Stimulated activated CD4-positive, alpha-beta T cell treated with anti-CD3 and anti-CD28 coated beads, Interleukin-15, amount 100 ng/mL, for 24 hours (primary cell): ENCODE data around the gene PLEKHM1.

Experiments
- DNase-seq: peaks from one replicate; pipeline ENCODE4 v3.0.0-alpha.2; 2020

PLEKHM1 gene

DNA sequence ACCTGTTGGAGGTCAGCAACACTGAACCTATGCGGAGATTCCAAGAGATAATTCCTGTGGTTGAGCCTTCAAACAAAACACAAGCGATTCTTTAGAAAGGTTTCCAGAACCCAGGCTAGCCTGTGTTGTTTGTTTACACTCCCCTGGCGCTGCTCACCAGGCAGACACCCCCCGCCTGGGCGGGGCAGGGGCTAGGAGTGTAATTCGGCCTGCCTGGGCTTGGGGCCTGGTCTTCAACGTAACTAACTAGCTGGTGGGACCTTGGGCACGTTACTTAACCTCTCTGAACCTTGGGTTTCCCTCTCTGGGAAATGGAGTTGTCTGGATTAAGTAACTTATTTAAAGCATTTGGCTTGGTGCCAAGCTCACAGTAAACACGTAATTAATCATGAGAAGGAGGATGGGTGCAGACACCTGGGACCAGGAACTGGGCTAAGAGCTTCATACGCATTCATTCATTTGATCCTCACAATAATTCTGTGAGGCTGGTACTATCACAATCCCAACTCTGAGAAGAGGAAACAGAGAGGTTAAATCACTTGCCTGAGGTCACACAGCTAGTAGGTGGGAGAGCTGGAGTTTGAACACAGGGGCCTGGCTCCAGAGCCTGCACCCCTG lies 50.3 kb downstream of the PLEKHM1 start:
- DNase-seq, result no peak

DNA sequence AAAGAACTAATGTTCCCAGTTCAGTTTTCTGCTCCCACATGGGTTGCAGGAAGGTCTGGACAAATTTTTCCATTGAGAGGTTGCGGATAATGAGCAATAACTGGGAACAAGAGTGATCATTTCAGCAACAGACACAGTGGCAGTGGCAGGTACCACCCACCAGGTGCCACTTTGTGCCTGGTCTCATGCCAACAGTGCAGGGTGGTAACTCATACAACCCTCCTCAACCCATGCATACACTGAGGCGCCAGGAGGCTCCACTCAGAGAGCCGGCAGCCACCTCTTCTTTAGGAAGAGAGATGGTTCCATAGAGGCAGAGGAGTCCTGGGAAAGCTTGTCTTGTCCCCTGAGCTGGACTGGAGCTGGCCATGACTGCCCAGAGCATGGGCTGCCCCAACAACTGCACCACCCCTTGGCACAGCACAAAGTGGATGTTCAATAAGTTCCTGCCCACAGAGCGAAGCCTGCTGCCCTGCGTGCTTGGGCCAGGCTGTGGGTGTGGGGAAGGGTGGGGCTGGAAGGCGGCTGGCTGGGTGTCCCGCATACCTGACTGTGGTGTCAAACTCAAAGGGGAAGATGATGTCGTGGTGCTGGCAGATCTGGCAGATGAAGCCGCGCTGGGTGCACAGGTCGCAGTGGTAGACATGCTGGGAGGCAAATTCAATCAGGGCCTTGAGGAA lies 51.5 kb downstream of the PLEKHM1 start:
- no peak for DNase-seq

DNA sequence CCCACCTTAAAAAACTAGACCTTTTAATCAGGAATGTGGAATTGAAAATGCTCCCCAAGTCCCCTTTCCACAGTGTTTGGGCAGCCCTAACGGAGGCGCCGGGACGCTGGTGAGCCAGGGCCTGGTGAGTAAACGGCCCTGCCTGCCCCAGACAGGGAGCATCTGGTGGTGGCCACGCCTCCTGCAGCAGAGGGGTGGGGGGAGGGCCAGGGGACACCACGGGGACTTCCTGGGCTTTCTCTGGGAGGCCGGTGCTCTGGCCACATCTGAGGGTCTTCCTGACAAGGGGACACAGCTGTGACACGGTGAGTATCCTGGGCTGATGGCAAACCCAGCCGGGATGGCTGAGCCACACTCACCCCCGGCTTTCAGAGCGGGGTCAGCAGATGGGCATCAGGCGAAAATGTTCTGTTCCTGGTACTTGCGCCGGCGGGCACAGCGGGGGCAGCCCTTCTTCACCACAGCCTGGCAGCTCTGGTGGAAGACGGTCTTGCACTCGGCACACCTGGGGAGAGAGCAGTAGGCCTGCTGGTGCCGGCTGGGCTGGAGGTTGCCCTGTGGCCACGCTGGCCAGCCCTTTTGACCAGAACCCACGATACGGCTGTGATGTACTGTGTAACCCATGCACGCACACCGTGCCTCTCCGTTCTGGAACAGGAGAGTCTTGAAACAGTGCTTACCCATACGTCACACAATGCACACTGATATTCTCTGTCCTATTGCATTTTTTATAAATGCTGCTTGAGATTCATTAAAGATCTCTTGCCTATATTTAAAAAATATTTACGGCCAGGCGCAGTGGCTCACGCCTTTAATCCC lies 52.8 kb downstream of the PLEKHM1 start:
- no peak for DNase-seq

DNA sequence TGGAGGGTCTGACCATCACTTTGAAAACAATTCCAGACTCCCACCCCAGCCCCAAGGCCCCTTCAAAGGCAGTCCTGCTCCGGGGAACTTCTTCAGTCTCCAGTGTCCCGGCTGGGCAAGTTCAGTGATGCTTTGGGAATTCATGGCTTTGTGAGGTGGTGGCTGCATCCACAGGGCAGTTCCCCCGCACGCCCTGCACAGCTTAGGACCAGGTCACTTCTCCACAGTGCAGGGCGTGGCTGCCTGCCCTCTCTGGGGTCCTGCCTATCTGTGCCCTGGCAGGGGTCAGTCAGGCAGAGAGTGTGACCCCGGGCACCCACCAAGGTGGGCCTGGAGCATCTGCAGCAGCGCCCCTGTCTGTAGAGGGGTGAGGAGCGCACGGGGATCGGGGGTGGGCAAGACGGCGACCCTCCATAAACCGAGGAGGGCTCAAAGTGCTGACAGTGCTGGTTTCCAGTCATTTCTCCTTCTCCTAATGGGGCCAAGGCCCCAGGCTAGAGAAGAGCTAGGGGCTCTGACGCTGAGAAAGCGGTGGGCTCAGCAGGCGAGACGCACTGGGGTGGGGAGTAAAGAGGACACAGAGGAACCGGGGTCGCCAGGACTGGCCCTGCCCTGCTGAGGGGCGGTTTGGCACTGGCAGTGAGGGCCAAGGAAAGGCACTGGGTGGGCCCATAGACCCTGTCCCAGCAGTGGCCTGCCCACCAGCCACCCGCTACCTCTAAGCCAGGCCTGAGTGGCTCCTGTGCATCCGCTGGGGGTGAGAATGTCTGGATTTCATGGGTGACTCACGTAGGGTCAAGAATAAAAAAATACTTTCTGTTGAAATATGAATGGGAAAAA lies 53.7 kb downstream of the PLEKHM1 start:
- no peak for DNase-seq

DNA sequence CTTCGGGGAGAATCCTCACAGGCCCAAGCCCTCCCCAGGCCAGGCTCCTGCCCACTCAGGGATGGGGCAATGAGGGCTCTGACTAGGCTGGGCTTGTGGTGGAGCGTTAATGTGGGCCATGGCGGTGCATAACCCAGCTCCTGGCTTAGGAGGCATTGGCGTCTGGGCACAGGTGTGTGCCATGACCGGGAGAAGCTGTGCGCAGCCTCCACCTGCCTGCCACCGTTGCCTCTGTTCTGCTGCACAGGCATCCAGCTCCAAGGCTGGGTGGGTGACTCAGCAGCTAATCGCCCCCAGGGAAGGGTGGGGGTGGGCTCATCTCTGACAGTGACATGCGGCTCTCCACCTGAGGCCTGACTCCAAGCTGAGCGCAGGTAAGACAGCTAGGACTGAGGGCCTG lies 54.4 kb downstream of the PLEKHM1 start:
- no peak for DNase-seq

DNA sequence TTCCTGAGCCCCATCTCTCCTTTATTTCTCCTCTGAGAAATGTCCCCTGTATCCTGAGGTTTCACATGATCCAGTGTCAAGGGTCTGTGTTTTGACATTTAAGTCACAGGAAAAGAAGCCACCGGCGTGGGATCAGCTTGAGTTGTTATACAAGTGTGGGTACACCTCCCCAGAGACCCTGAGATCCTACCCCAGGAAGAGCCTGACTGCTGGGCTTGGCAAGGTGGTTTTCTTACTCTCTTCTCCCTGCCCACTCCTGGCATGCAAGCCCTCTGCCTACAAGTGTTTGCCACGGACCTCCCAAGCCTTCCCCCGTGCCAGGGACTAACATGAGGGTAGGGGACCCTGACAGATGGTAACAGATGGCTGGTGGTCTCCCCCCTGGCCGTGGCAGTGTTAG lies 55.0 kb downstream of the PLEKHM1 start:
- DNase-seq, result no peak

DNA sequence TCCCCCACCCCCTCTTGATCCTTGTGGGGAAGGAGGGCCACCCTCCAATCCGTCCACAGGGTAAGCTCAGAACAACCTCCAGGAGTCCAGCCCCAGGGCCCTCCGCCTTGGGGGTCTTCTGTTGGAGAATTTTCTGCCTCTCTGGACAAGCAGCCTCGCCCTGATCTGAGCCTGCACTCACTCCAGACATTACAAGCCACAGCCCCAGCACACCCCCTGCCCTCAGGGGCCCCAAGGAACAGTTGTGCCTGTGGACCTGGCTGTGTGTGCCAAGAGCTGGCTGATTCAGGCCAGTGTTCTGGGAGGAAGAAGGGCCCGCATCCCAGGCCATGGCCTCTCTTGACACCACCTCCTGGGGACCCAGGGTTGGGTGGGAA lies 57.4 kb downstream of the PLEKHM1 start:
- no peak for DNase-seq

DNA sequence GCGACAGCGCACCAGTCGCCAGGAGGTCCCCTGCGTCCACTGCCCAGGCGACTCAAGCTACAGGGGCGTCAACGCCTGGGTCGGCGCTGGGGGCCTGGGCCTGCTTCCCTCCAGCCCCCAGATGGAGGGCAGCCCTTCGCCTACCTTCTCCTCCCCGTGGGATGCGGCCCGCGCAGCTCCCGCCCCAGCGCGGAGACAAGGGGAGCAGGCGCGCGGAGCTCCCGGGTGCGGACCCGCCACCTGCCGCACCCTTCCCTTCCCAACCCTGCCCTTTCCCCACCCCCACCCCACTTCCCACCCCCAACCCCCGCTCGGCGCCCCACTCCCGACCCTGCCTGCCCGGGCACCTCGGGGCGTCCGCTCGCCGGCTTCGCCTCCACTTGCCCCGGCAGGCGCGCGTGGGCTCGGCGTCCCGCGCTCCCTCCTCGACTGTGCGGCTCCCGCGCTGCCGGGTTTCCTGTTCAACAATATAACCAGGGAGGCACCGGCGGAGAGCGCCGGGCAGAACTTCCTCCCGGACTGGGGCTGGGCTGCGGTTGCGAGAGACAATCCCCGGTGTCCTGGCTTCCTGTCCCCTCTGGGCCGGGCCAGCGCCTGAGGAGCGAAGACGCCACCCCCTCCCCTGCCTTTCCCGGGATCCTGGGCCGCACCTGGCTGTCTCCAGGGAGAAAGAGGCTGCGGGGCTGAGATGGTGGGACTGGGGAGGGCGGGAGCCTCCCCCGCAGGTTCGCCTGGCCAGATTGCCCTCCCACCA lies 57.9 kb downstream of the PLEKHM1 start, which contains the start of gene ARHGAP27:
TSS of gene ARHGAP27 (minus strand) at position 466 of the 754 bp plus-strand sequence. CDS start 2,591 bp downstream, outside the sequence.
- DNase-seq, result peak; percentile 45

DNA sequence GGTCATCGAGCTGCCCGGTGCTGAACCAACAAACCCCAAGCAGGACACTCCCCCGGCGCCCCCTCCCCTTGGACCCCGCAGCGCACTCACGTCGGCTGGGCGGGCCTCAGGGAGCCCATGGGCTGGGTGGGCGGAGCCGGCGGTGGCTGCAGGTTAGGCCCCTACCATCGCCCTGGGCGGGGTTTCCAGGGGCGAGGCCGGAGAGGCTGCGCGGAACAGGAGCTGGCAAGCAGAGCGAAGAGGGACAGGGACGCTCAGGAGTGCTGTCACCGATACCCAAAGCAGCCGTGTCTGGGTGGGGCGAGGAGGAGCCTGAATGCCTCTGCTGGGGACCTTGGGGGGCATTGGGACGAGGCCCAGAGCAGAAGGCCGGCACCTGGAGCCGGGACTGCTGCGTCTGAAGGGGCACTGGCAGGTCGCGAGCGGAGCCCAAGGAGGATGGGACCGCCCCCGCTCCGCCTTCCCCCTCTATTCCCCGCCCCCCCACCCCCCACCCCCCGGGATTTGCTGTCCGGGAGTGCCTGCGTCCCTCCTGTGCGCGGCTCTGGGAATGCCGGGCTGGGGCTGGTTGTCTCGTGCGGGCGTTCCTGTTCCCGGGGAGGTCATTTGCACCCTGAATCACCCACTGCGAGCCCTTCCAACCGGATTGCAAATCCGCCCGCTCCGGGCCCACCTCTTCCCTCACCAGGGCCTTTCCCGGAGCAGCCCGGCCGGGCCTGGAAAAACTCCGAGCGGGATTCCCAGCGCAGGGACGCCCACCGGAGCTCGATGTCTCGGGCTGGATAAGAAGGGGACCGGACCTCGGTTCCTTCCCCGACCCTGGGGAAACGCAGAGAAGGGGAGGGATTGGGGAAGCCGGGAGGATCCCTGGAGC lies 58.8 kb downstream of the PLEKHM1 start:
- DNase-seq, result peak; percentile 87

DNA sequence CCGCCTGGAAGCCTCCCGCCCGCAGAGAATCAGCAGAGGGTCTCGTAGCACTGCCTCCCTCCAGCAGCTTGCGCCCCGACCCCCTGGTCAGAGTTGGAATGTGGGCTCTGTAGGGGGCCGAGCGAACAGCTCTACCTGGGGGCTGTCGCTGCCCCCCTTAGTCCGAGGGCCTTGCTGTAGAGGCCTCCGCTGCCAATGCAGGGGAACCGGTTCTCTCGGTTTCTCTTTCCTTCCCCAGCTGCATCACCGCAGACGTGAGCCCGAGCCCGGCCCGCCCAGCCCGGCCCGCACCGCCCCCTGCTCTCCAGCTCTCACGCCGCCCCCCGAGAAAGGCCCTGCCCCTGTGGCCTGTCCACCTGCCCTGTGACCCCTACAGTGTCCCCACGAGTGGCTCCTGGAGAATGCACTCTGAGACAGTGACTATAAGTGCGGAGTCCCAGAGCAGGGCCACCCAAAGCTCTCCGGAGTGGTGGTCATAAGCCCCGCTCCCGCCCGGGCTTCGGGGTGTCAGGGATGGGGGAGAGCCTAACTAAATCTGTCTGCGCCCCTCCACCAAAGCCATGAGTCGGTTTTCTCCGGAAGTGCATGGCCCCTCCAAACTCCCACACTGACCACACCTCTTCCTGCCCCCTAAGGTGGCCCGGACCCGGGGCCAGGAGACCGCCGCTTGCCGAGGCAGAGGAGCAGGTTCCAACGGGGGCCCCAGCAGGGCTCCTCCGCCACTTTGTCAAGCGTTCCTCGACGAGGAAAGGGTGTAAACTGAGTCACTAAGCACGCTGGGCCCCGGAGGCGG lies 59.6 kb downstream of the PLEKHM1 start:
- DNase-seq, result peak; percentile 55

DNA sequence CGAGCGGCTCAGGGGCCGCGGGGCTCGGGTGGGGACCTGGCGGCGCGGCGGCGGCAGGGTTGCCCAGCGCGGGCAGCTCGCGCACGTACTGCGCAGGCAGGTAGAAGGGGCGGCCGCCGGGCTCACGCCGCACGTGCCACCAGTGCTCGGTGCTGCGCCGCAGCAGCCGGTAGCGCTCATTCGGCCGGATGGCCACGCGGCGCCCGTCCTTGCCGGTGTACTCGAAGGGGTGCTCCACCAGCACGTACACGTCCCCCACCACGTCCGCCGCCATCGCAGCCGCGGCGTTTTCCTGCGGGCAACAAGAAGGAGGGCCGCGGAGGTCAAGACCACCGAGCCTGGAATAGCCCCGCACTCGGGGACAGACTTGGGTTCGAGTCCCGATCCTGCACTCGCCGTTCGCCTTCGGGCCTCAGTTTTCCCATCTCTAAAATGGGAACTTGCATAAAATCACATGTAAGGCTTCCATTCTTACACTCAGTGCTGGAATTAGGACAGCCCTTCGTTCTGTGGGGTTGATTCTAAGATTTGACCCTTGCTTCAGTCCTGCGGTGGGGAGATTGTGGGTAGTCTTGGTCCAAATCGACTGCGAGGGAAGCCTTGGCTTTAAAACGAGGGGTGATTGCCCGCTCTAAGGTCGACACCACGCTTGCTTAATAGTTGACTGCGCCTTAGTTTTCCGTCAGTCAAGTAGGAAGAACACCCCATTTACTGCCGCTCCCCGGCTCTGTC lies 60.3 kb downstream of the PLEKHM1 start:
- no peak for DNase-seq

DNA sequence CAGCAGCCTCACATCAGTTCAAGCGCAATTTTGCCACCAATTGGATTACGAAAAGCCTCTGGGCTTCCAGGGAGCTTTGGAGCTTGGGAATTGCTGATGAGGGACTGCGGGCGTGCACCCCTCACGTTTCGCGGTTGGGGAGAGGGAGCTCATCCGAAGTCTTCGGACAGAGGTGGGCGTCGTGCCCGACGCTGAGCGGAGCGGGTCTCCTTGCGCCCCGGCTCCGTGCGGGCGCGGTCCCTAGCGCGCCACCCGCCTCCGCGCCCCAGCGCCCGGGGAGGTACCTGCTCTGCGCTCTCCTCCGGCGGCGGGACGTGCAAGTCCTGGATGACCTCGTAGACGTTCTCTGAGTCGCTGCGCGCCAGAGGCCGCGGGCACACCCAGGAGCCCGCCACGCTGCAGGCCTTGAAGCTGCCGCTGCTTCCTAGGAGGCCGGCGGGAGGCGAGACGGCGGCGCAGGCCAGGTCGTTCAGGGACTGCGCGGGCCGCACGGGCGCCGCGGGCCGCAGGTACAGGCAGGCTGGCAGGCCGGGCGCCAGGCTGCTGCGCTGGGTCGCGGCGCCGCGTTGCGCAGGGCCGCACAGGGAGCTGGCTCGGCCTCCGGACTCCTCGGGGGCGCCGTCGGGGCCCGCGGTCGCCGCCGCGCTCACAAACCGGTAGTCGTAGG lies 61.0 kb downstream of the PLEKHM1 start:
- no peak for DNase-seq

DNA sequence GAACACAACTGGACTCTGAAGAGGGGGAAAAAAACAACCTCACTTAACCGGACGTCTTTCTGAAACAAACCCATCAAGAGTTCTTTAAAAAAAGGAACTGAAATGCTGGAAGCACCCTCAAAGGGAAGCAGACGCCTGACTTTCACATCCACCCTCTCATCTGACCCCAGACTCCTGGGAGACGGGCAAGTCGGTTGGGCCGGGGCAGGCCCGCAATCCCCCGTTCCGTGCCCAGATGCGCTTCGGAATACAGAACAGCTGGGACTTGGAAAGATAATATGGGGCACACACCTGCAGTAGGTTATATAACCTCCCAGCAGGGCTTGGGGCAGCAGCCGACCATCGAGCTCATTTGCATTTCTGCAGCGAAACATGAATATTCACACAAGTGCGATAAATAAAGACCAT lies 61.6 kb downstream of the PLEKHM1 start:
- no peak for DNase-seq

DNA sequence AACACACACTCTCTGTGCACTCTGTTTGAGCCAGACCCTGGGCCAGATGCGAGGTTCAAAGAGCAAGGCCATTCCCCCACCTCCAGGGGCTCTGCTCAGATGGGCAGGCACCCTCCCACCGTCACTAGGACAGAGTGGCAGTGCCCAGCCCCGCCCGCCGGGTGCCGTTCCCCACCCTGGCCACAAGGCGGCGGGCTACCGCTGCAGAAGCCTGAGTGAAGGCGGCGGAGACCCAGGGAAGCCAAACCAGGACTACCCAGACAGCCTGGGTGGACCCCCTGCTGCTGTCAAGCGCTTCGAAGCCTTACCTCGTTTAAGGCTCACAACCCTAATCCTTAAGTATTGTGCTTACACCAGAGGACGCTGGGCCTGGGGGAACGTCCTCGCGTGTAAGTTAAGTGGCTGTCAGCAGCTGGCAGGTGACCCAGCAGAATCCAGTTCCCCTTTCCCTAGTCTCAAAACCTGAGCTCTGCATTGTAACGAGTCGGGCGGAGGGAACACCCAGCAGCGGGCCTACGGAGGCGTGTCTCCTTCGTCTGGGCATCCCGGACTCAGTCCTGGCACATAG lies 62.4 kb downstream of the PLEKHM1 start:
- DNase-seq, result peak; percentile 83

DNA sequence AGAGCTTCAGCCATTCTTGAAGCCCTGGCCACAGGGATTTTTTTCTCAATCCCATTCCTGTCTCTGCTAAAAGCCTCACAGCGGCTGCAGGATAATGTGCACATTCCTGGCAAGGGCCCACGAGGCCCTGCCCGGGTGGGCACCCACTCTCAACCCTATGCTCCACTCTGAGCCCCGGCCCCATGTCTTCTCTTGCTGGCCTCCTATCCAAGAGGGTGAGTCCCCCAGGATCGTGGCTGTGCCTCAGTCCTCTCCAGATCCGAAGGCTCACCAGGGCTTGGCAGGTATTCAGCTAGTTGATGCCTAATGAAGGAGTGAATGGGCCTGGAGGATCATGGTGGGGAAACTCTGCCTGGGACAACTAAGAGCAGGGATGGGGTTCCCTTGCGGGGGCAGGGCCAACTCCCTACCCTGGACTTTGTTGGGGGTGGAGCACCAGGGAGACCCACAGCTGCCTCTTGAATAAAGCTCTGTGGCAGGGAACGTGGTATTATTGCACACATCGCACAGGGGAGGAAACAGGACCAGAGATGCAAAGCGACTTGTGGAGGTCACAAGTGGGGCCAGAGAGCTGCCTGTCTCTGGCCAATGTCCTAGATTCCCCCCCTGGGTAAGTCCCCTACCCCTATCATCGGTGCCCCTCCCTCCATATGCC lies 63.2 kb downstream of the PLEKHM1 start:
- no peak for DNase-seq

DNA sequence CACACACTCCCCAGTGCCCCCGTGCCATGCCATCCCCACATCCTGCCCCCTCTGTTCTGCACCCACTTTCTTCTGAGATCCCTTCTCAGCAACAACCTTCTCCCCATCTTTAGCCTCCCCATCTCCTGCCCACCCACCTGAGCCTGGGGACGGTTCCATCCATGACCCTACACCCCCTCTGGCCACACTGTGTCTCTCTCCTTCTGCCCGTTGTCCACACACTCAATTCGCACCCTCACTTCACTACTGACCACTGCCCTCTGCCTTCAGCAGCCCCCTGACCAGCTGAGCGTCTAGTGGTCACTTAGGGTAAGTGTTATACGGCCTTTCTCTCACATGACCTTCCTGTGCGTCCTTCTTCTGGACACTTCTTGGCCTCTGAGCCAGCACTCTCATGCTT lies 64.0 kb downstream of the PLEKHM1 start:
- DNase-seq, result no peak

DNA sequence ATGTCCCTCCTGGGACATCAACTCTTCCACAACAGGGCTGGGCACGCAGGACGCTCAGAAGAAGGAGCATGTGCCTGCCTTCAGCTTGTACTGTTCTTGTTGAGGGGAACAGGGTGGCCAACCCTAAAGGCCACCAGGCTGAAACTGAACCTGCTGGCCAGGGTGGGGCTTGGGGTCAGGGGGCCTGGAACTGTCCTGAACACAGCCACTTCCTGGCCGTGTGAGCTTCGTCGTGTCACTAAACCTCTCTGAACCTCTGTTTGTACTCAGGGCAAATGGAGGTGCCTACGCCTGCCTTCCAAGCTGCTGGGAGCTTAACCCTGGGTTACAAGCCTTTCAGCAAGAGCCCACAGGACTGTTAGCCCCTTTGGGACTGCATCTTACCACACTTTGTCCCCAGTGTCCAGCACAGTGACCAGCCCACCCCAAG lies 64.5 kb downstream of the PLEKHM1 start:
- DNase-seq, result no peak
